DMS53 treated with DMSO at 0.1 percent for 48 hours (cell line): ENCODE measurements around the gene MRGPRG.

ENCODE experiments used
- DNase-seq: peaks from one replicate; lab custom pipeline; 2025; ENCODE audit not compliant: unreplicated experiment; lab: John Stamatoyannopoulos, UW

The MRGPRG gene

DNA sequence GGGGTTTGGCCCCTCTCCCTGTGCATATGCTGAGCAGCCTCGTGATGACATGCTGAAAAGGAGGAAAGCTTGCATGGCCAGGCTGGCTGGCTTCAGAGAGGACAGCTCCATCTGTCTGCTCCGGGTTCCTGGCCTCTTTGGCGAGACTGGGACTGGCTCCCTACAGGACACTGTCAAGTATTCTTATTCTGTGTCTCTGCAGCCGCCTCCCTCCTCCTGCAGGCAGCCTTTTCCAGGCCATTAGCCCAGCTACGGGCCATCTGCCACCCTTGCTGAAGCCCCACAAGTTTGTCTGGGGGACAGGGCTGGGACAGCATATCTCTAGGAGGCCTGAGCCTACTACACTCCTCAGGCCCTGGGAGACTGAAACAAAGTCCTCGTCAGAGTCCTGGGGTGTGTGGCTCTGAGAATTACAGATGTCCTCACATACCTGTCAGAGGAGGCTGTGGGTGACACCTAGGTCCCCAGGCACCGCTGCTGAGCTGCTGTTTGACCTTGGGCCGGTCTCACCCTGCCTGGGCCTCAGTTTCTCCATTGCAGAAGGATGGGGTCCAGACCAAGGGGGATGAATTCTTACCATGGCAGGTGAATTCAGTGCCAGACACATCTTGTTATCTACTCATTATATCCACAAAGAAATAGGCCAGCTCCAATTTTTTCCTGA, 11.0 kb downstream of the MRGPRG start:
- no peak for DNase-seq

DNA sequence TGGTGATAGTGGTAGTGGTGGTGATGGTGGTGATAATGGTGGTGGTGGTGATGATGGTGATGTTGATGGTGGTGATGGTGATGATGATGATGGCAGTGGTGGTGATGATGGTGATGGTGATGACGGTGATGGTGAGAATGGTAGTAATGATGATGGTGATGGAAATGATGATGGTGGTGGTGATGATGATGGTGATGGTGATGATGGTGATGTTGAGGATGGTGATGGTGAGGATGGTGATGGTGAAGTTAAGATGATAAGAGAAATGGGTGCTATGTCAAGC, 11.8 kb downstream of the MRGPRG start:
- no peak for DNase-seq

DNA sequence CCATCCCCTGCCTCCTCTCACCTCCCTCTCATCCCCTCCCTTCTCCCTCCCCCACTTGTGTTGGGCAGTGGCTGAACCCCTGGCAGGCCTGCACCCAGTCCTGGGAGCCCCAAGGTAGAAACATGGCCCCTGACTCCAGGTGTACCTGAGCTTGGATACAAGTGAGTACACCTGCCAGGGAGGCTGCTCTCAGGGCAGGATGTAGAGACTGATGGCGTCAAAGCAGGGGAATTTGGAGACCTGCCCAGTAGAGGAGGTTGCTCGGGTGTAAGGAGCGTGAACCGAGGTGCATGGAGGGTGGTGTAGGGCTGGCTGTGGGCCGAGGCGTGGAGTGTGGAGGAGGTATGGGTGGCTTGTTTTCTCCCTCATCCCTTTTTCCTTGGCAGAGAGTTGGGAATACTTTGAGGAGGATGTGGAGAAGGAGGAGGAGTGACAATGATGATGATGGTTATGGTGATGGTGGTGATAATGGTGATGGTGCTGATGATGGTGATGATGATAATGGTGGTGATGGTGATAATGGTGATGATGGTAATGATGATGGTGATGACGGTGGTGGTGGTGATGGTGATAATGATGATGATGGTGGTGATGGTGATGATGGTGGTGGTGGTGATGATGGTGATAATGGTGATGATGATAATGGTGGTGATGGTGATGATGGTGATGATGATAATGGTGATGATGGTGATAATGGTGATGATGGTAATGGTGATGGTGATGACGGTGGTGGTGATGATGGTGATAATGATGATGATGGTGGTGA, 12.3 kb downstream of the MRGPRG start:
- no peak for DNase-seq

DNA sequence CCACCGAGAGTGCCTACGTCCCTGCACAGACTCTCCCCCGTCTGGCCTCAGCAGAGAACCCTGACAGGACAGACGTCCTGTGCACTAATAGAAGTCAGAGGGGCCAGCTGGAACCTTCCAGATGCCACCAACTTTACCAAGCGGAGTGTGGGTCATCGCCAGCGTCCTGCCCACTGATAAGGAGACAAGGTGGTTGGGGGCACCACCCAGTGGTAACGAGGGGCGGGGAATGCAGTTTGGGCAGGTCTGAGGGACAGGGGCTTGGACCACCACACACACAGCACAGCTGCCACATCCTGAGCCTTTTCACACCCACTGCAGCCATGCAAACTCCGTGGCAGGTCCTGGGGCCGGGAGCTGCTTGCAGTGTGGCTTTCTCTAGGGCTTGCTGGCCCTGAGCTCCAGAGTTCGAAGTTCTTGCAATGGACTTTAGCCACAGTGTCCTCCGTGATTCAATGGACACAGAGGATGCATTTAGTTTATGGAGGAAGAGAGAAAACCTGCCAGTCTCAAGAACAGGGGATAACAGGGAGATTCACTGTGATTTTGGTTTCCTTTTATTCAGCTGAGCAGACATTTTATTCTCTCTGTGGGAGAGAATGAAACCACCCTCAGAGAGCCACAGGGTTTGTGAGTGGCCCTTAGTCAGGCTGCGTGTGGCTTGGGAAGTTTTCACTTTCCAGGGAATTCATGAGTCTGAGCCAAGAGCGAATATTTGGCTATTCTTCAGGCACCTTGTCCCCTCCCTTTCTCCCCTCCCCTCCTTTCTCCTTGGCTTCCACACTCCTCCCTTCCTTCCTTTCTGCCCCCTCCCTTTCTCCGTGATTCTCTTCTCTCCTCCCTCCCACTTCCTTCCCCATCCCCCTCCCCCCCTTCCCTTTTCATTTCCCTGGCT, 13.1 kb downstream of the MRGPRG start:
- no peak for DNase-seq

DNA sequence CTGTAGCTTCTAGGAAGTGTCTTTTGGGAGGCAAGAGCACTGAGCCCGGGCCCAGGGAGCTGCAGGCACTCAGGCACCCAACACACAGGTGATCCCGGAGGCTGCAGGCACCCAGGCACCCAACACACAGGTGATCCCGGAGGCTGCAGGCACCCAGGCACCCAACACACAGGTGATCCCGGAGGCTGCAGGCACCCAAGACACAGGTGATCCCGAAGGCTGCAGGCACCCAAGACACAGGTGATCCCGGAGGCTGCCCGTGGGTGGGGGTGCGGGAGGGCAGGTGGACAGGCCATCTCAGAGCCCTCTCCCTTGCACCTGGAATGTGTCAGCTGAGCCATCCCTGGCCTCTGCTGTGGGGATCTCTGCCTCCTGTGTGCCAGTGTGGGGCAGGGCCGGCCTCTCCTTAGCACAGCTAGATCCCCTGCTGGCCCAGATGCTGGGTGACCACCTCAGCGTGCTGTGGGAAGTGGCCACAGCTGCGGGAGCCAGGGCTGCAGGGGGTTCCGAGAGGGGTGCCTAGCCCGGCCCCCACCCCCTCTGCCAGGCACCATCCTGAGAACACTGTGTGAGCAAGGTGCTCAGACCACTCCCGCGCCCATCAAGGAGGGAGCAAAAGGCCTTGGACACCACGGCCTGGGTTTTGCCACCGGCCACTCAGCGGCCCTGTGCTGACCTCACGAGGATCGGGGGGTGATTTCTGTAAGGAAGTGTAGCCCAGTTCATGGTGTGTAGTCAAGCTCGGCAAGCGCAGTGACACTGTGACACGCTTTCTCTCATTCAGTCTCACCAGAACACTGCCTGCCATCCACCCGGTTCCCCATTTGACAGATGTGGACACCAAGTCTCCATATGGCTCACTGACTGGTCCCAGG, 14.2 kb downstream of the MRGPRG start:
- no peak for DNase-seq

GRCh38 chr11:3203221-3204043, 15.2 kb downstream of the MRGPRG start:
- no peak for DNase-seq

DNA sequence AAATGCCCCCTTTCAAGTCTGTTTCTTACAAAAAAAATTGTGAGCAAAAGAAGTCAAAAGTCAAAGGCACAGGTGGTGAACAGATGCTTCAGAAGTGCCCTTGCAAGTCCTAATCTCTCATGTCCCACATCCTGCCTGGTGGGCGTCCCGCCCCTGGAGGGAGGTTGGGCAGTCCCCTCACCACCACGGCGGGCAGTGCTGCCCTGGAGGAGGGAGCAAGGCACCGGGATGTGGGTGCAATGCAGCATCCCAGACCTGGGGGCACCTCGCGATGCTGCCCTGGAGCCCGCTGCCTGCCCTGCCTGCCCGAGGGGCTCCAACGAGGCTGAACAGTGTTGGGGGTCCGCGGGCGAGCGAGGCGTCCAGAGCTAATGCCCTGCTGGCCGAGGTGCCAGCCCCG, 15.9 kb downstream of the MRGPRG start:
- no peak for DNase-seq

GRCh38 chr11:3202305-3202704, 16.3 kb downstream of the MRGPRG start:
- DNase-seq, result no peak

DNA sequence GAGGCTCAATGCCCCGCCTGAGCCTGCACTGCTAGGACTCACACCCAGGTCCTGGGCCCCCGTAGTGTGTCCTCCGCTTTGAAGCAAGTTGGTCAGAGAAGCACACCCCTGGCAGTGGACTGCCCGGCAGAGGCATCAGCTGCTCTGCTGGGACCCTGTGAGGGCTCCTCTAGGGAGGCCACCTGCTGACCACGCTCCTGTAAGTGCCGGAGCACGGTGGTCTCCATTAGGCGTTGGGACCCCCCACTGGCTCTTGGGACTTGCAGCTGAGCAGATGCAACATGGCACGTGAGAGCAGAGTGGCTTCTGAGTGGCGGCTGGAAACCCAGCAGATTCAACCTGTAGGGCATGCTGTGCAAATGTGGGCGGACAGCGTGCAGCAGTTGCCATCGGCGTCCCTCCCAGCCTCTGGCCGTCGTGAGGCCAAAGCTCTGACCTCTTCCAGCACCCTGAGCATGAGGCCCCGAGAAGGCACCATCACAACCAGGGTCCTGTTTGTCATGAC, 16.9 kb downstream of the MRGPRG start:
- DNase-seq, result no peak

DNA sequence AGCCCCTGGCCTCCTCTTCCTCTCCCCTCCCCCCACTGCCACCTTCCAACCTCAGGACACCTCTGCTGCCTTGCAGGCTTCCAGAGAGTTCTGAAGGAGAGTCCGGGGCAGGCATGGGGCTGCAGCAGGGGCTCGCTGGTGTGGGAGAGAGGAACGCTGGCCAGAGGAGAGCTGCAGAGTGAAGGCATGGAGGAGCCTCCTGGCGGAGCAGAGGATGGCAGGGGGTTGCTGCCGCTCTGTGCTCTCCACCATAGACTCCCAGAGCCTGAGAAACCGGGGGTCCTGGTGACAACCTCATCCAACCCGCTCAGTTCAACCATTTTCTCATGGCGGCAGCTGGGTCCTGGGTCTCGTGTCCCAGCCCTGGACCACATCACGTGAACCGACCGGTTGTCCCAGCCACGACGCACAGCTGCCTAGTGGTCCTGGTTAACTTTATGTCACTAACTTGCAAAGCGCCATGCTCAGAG, 17.5 kb downstream of the MRGPRG start:
- DNase-seq, result no peak

DNA sequence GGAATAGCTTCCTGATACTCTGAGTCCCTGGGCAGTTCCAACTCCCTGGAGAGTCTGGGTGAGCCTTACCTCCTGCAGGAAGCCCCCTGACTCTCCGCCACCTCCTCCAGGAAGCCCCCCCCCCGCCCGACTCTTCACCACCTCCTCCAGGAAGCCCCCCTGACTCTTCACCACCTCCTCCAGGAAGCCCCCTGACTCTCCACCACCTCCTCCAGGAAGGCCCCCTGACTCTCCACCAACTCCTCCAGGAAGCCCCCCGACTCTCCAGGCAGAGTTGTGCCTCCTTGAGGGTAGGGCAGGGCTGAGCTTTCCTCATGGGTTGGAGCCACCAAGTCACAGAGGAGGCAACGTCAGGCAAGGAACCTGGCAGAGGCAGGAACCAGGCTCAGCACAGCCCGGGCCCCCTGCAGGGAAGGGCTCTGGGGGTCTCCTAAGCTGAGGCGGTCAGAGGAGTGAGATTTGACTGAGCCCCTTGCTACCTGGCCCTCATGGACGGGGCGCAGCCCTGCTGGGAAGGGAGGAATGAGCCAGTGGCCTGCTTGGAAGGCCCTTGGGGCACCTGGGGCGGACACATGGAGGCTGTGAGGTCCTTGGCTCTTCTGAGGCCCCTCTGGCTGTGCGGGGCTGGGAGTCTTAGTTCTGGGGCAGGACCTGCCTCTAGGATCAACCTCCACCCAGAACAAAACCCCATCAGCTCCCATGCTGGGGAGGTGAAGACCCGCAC, 18.1 kb downstream of the MRGPRG start:
- no peak for DNase-seq

- no peak for DNase-seq
Measured at GRCh38 chr11:3199537-3200295, 18.9 kb downstream of the MRGPRG start.

GRCh38 chr11:3198815-3199214, 19.8 kb downstream of the MRGPRG start:
- no peak for DNase-seq

GRCh38 chr11:3197878-3198528, 20.6 kb downstream of the MRGPRG start:
- no peak for DNase-seq

DNA sequence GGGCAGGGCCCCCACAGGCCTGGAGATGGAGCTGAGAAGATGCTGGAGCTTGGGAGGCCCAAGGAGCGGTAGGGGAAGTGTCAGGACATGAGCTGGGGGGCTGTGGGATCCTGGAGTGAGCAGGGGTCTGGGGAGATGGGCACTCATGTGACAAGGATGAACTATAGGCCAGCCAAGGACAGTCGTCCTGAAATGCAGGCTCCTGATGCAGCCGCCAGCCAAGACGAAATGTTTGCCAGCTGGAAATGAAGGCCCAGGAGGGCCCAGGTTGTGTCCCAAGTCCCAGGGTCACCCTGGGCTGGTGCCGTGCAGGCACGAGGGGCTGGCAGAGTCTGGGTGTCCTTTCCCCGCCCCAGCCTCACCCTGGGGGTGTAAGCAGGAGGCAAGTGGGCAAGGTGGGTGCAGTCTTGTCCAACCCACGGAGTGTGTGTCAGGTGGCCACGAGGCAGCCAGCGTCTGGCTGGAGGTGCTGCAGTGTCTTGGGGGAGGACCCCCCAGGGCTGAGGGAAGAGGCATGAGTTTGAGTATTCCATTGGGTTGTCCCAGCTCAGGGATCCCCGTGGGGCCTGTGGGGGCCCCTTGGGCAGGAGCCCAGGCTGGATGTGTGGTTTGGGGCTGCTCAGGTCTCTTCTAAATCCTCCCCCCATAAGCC, 21.4 kb downstream of the MRGPRG start:
- no peak for DNase-seq

DNA sequence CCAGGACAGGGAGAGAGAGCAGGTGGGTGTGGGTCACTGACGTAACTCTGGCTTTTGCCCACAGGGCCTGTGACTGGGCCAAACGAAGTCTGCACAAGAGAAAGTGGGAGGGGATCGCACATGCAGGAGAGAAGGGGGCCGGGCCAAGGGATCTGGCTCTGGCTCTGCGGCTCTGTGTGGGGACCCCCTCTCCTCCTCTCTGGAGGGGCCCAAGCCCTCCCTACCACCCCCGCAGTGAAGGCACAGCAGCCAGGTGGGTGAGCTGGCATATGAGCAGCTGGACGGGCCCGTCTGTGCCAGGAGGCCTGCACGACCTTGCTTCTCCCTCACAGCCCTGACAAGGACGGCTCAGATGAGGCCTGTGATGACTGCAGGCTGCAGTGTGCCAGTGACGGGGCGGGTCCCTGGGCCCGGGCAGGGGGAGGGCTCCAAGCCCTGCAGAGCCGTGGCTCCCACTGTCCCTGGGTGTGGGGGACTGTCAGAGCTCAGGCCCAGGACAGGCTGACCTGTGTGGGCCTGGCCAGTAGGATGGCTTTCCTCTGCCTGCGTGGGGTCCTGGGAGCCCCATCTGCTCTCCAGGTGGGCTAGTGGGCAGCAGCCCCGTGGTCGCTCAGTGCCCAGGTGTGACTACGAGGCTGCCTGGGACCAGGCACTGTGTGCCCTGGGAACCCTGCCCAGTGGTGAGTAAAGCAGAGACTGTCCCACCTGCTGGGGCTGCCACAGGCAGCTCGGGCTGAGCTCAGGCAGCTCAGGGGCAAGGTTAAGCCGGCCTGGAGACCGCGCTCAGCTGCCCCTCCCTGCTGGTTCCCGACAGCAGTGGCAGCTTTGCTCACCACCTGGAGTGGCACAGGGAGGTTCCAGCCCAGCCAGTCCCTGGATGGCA, 22.2 kb downstream of the MRGPRG start:
- no peak for DNase-seq
